AG09309 (cell line): ENCODE measurements around the gene UPF2.
"Not testable (repeated sequence)": the region's sequence is repeated elsewhere in the genome, so short reads cannot be mapped to it uniquely, and the experiment has no call there.

Experiments
- DNase-seq: peaks from one replicate; pipeline ENCODE4 v3.0.0-alpha.2; 2010; ENCODE audit warnings: low read depth
- H3K4me3 ChIP-seq: 2 replicates; pipeline ENCODE4 v1.5.1; 2011; ENCODE audit warnings: mild to moderate bottlenecking, low read depth, low read length, moderate library complexity; ENCODE audit not compliant: control insufficient read depth
- CTCF ChIP-seq: IDR thresholded peaks from 2 replicates; pipeline ENCODE4 v1.5.1; 2011; ENCODE audit warnings: mild to moderate bottlenecking, low read depth, low read length, inconsistent platforms; ENCODE audit not compliant: insufficient read depth, control insufficient read depth; ENCODE audit errors: missing control alignments

UPF2 gene

GRCh38 chr10:12020574-12020973 lies 22.0 kb downstream of the UPF2 start:
- no peak for TF ChIP-seq CTCF
- no peak overlapping the region for H3K4me3 ChIP-seq
- DNase-seq = no peak

DNA sequence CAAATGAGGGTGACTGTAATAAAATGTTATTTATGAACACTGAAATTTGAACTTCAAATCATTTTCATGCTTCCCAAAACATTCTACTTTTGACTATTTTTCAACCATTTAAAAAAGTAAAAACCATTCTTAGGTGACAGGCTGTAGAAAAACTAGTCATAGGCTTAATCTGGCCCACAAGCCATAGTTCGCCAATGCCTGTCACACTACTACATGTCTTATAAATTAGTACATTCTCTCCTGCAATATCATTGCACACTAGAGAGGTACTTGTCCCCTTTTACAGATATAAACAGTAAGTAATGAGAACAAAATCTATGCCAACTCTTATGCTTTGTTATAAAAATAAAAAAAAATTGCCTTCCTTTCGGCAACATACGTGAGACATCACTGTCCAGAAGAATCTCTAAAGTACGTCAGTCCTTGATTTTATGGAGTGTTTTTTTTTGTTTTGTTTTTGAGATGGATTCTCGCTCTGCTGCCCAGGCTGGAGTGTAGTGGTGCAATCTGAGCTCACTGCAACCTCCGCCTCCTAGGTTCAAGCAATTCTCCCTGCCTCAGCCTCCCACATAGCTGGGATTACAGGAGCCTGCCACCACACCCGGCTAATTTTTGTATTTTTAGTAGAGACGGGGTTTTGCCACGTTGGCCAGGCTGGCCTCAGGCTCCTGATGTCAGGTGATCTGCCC lies 23.2 kb downstream of the UPF2 start:
- TF ChIP-seq CTCF = no peak
- DNase-seq = no peak
- no peak overlapping the region for H3K4me3 ChIP-seq

DNA sequence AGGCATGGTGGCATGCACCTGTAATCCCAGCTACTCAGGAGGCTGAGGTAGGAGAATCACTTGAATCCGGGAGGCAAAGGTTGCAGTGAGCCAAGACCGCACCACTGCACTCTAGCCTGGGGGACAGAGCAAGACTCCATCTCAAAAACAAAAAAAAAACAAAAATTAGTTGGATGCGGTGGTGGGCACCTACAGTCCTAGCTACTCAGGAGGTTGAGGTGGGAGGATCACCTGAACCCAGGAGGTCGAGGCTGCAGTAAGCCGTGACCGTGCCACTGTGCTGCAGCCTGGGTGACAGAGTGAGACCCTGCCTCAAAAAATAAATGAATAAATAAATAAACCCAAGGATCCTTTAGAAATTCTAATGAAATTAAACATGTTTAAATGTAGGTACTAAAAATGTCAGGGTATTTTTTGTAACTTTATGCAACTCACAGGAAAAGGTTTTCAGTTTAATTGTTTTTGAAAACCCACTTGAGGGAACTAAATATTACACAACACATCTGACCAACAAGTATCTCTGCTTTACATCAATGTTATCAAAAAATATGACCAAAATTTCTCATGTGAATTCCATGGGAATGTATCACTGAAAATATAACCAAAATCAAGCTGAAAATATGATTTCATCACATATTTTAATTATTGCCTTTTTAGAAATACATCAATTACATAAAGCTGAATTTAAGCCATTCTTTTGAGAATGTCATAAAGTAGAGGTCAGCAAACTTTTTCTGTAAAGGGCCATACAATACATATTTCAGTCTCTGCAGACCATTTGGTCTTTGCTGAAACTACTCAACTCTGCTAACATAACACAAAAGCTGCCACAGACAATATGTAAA lies 23.9 kb downstream of the UPF2 start:
- no peak for TF ChIP-seq CTCF
- DNase-seq = no peak

DNA sequence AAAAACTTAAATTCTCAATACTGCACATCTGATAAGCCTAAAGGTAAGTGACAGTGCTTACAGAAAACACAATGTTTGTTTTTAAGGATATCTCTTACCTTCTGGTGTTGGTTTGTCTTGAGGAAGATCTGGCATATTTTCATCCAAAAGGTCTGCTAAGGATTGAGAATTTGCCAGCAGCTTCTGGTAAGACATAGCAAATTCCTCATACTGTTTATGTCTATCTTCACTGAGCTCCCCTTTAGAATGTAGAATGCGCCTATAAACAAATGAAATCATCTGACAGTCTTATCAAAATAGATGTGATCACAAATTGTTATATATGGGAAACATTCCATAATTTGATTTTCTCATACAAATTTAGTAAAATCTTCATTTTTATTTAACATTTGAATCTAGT lies 28.7 kb downstream of the UPF2 start:
- no peak for DNase-seq
- no peak overlapping the region for H3K4me3 ChIP-seq
- TF ChIP-seq CTCF = no peak

More for the DNA sequence above, 23.9 kb downstream of the UPF2 start:
- no peak overlapping the region for H3K4me3 ChIP-seq

DNA sequence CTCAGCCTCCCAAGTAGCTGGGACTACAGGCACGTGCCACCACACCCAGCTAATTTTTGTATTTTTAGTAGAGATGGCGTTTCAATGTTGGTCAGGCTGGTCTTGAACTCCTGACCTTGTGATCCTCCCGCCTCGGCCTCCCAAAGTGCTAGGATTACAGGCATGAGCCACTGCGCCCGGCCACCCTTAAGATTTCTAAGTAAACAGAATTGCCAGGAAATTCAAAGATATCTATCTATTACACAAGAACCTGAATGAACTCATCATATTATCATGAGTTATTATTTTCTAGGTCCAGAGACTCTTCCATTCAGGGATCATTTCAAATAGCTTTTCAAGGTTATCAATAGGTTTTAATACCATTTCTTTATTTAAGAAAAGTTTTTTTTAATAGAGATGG lies 29.2 kb downstream of the UPF2 start:
- DNase-seq, H3K4me3 ChIP-seq: not testable (repeated sequence)

GRCh38 chr10:12010353-12010752 lies 32.3 kb downstream of the UPF2 start:
- no peak for DNase-seq
- no peak for TF ChIP-seq CTCF
- no peak overlapping the region for H3K4me3 ChIP-seq

GRCh38 chr10:12008842-12009241 lies 33.8 kb downstream of the UPF2 start:
- H3K4me3 ChIP-seq, DNase-seq: not testable (repeated sequence)
